ENCODE results near the gene CRNKL1.
A peak's percentile ranks its signal among the peaks of the same experiment; 100 is the strongest.

CRNKL1 gene

DNA sequence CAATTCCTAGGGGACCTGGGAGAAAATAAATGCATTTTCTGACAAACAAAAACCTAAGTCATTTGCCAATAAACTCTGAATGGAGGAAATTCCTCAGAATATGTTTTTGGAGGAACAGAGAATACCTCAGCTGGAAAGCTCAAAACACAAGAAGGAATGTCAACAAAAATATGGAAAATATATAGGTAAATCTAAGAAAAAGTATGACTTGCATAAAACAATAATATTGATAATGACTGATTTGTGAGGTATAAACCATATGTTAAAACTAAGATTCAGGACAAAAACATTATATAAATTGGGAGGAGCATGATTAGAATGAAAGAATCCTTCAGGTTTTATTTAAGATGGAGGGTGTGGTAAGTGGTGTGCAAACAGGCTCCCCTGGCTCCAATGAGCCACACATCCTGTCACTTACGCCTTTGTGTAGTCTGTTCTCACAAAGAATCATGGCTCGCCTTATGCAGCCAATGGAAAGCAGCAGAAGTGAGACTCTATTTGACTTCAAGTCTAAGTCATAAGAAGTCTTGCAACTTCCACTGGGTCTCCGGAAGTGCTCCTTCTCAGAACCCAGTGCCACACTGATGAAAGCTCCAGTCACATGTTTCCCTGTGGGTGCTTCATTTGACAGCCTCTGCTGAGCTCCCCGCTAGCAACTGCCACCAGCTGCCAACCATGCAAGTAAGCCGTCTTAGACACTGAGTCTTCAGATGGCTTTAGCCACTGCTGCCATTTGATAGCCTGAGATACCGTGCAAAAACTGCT is 8.2 kb upstream of the CRNKL1 start:
- DNase-seq: peak; percentile 35

GRCh38 chr20:20051767-20052073 is 546 bp downstream of the CRNKL1 start:
- DNase-seq: no peak

- DNase-seq: no peak
These were observed 12.4 kb downstream of the CRNKL1 start for GRCh38 chr20:20039752-20040387.

GRCh38 chr20:20038586-20038985 is 13.7 kb downstream of the CRNKL1 start:
- DNase-seq: no peak

DNA sequence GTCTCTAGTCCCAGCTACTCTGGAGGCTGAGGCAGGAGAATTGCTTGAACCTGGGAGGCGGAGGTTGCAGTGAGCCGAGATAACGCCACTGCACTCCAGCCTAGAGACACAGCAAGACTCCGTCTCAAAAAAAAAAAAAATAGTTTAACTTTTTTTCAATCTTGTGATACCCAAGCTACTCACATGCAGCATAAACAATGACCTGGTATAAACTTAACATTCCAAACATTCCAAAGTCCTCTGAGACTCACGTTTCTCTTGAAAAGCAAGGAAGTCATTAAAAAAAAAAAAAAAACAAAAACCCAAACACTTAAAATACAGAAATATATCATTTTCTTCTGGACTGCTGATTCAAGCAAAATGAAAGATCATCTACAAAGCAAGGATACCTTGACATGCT is 14.3 kb downstream of the CRNKL1 start:
- no peak for DNase-seq

DNA sequence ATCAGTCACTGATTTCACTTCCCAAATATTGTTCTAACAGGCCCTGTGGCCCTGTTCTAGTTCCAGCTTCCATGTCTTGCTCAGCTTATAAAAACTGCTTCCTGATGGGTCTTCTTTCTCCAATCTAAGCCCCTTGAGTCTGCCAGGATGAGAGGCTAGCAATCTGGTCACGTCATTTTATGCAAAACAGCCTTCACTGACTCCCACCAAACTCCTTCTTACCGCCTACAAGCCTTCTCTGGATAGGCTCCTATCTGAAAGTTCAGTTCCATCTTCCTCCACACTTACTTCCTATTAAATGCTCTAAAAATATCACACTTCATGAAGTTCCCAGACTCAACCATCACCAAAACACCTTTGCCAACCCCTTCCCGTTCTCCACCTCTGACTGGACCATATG is 15.5 kb downstream of the CRNKL1 start:
- DNase-seq: no peak

DNA sequence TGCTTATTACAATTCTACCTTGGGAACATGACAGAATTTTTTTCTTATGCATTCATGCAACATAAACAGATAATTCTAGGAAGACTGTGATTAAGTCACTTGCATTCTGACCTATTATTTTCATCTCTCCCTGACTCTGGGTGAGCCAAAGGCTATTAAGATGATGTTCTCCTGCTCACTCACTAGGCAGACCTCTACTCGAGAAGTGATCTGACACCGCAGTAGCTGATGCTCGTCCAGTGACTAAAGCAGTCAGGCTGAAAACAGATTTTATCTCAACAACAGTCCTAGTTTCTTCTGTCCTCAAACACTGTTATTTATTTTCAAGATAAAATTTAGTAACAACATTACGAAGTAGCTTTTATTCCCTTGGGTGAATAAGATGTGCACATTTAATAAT is 17.8 kb downstream of the CRNKL1 start:
- no peak for DNase-seq

DNA sequence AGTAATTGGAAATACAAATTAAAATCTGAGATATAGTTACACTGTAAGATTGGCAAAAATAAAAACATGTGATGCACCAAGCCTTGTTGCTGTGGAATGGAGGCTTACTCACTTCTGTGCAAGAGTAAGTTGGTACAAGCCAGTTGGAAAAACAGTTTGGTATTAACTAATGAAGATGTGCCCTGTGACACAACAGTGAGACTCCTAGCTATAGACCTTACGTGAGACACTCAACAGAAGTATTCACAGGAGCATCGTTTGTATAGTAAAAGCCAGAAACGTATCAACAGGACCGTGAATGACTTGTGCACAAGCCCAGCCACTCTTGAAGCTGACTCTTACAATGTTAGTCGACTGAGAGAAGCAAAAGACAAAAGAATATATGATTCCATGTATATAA is 20.5 kb downstream of the CRNKL1 start:
- no peak for DNase-seq

GRCh38 chr20:20027284-20027683 is 25.0 kb downstream of the CRNKL1 start:
- DNase-seq: no peak

DNA sequence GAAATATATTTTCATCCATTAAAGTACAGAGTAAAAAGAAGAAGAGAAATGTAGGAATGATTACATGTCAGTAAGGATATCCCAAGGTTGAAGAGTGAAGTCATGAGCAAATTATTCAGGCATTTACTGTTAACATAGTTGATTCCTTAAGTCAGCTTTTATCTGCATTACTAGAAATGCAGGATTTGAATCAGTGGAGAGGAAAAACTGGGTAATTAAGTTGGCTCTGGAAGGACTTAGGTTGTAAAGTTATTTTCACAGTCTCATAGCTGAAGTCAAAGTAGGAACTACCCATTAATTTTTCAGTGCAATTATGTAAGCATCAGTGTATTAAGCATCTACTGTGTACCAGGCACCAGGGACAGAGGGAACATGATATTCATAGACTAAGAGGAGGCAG is 27.3 kb downstream of the CRNKL1 start:
- DNase-seq: no peak

DNA sequence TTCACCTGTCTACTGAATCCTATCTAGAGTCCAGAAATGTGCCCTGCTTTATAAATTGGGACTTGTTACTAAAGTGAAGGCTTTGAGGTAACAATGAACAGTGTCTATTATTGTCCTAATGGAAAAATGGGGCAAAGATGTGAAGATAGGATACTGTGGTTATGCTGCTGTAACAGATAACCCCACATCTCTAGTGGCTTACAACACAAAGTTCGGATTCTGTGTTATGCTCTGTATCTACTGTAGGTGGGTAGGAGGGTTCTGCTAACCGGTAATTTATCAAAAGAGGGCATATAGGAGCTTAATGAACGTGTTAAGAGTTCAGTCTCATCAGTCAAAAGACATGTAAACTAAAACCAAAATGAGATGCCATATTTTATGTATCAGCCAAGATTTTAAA is 28.9 kb downstream of the CRNKL1 start:
- DNase-seq: no peak

DNA sequence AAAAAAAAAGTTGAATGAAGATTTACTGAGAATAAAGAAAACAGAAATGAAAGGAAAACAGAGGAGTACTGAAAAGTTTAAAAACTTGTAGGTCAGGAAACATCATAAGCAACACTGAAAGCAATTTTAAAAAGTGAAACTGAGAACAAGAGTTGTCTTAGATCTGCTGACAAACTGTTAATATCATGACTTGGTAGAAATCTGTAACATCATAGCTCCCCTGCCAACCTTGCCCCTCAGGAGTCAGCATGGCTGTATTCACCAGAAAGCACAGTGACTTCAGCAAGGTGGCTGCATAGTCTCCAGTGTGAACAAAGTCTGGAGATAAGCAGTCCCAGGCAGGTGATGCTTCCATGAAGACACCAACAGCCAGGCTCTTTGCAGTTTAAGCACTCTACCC is 29.8 kb downstream of the CRNKL1 start:
- DNase-seq: no peak

GRCh38 chr20:20021835-20022234 is 30.4 kb downstream of the CRNKL1 start:
- no peak for DNase-seq

DNA sequence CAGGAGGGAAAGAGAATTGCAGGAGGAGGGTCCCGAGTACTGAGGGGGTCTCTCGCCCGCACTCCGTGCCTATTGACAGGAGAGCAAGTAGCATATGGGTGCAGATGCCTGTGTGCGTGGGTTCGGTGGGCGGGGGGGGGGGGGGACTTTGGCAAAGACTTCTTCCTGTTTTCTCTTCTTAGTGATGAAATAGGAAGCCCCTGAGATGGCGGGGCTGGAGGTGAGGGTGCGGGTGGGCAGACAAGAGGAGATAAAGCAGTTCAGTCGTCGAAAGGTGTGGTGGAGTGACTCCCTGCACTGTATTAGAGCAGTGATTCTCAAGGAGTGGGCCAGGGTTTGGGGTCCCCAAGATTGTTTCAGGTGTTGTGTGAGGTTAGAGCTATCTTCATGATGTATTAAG is 31.4 kb downstream of the CRNKL1 start:
- no peak for DNase-seq

DNA sequence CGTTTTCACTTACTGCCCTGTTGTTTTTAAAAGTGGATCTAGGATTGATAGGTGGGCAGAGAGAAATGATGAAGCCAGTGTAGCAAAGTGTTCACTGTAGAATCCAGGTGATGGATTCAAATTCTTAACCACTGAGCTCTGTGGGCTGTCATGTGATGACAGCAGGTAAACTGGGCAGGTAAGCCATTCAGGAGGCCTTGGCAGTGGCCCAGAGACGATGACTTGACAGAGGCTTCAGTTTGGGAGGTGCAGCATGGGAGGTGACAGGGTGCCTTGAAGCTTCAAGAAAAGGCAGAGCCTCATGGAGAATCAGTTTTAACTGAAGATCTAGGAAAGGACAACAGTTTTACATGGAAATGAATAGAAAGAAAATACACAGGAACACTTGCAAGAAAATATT is 33.1 kb downstream of the CRNKL1 start:
- DNase-seq: no peak

GRCh38 chr20:20018366-20018765 is 33.9 kb downstream of the CRNKL1 start:
- DNase-seq: no peak

- no peak for DNase-seq
These were observed 34.5 kb downstream of the CRNKL1 start for GRCh38 chr20:20017844-20018185.

- peak; percentile 92 for DNase-seq
These were observed 35.0 kb downstream of the CRNKL1 start, which contains the start of gene NAA20 for GRCh38 chr20:20017001-20017843. Gene NAA20, plus strand, starts transcription at chr20:20017362. Its CDS starts 35 bp downstream, at chr20:20017397.

- DNase-seq: peak; percentile 29
These were observed 37.6 kb downstream of the CRNKL1 start for GRCh38 chr20:20014659-20015058.

GRCh38 chr20:20012541-20012940 is 39.7 kb downstream of the CRNKL1 start:
- no peak for DNase-seq

DNA sequence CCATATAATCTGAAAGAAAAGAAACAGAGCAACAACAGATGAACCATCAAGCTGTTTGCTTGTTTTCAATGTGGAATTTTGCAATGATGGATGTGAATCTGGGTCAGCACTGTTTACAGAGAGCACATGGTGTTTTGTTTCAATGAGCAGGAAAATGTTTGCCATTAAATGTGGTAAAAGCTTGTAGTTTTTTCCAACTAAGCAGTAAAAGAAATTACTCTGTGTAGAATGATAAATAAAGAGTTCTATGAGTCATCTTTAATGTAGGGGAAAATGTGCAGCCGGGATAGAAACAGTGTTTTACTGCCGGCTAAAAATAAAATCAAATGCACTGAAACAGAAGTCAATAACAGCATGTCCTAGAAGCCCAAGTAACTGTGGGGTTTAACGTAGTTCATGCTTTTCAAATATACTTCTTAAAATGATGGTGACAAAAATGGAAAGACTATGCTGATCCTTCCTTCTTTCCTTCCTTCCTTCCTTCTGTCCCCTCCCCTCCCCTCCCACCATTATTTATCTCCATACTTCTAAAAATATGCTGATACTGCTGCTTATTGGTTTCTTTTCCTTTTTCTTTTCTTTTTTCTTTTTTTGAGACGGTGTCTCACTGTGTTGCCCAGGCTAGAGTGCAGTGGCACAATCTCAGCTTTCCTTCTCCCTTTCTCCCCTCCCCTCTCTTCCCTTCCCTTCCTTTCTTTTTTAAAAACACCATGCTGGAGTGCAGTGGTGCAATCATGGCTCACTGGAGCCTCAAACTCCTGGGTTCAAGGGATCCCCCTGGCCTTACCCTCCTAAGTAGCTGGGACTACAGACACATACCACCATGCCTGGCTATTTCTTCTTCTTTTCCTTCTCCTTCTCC is 41.4 kb downstream of the CRNKL1 start:
- no peak for DNase-seq

DNA sequence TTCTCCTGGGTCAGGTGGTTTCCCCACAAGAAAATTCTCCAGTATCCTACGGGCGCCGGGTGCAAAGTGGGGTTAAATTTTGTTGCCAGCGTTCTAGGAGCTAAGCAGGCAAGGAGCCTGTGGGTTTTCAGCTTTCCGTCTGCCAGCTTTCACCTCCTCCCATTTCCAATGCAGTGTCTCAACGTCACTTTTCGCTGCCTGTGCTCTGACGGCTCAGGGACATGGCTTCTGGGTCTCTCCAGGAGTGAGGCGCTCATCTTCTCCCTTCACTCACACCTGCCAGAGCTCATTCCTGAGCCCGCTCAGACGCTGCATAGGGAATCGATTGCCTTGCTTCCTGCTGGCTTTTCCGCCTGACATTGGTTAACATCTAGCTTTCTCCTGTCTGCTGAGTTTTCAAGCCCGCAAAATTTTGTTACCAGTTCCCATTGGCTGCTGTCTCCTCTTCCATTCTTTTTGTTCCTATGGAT is 42.4 kb downstream of the CRNKL1 start:
- DNase-seq: no peak

DNA sequence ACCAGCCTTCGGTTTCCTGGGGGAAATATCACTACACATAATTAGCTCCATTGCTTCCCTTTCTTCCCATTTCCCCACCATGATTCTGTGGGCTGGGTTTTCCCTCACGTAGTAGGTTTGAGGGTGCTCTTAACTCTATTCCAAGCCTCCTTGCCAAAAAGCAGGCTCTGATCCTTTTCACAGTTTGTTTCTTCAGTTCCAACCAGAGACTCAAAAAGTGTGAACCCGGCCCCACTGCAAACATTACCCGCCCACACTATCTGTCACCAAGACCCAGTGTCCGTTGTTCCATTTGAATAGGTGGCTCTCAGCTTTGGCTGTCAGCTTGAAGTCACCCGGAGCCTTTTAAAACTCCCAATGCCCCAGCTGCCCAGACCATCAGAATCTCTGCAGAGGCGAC is 46.9 kb downstream of the CRNKL1 start:
- no peak for DNase-seq

Data from MV-4-11 (cell line).